ENCODE measurements around the gene CAMTA1.
A peak's percentile ranks its signal among the peaks of the same experiment; 100 is the strongest.

Gene CAMTA1

DNA sequence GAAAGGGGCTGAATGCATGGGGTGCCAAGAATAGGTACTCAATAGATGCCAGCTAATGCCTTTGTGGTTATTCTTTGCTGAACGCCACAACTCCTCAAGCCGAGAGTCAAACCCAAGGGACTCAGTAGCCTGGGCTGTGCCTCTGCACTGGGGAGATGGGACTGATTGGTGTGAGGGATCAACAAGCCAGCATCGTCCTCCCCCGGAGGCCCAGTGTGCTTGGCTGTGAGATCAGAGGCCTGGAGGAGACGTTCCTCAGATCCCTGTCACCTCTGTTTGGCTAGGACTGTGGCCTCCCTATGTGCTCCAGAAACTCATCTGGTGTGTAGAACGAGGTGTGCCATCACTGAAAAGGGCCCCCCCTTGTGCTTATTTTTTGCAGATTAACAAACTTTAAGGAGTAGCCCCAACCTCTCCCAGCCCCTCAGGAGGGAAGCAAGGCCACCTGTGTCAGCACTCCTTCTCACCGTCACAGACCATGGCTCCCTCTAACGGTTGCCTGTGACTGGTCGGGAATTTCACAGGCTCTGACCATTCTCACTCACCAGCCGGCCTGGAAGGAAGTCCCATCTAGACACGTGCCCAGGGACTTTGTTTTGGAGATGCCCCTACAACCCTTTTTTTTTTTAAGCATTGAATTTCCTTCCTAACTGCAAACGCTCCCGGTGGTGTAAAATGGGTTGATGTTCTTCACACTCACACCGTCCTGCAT, 791.8 kb downstream of the CAMTA1 start:
- peak; percentile 18 for DNase-seq (ENCODE audit: low read depth)

DNA sequence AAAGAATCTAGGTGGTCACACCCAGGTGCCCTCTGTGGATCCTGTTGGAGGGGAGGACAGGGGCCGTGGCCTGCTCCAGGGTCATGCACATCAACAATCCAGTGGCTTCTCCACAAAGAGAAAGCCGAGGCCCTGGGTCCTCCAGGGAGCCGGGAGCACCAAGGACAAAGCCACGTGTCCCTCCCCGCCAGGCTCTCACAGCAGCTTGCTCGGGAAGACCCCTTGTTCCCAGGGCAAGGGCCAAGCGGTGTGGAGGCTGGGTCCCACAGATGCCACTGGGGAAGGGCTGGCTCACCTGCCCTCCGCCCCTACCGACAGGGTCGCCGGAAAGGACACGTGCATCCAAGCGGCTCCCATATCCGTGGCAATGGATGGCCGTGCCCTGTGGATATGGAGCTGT, 793.0 kb downstream of the CAMTA1 start:
- DNase-seq (ENCODE audit: low read depth): no peak

DNA sequence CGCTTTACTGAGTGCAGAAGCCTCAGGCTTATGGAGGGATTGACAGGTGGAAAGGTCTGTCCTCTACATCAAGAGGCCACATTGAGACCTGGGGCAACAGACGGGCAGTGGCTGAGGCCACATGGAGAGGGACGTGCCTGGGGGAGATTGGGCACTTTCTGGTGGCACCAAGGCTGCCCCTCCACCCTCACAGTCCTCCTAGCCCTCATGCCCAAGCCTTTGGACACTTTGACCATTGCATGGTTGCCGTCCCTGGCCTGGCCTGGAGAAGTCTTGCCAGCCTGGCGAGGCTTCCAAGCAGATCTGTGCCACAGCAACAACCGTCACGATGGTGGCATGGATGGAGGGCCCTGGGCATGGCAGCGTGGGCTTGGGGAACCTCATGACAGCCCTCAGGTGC, 793.8 kb downstream of the CAMTA1 start:
- no peak for DNase-seq (ENCODE audit: low read depth)

DNA sequence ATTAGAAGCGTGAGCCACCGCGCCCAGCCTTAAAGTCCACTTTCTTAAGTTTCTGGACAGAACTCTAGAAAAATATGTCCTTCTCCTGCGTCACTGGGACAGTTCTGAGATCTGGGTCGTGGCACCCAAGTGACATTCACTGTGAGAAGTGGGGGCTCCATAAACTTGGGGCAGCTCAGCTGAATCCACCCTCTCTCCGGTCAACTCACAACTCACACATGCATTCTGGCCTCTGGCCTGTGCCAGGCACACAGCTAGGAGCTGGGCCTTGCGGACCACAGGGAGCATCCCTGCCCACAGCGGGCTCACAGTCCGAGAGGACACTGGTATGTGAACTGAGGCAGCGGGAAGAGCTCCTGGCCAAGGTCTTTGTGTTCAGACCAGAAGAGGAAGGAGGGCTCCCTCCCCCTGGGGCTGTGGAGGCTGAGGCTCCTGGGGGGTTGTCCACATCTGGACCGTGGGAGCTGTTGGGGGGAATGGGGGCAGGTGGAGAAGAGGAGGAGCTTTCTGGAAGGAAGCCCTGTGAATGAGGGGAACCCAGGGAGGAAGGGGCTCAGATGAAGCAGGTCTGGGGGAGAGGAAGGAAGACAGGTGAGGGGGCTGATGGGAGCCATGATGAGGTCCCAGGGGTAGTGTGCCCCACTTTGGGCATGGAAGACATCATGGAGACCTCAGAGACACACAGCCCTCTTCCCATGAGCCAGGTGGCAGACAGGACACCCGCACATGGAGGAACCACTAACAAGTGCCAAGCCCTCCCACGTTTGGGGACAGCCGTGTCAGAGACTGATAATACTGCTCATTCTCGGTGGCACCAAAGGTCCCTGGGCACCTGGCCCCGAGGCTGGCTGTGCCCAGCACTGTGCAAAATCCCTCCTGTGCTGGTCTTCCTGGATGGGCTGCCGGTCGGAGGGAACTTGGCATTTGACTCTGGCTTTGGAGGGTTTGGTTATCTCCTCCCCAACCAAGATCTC, 794.9 kb downstream of the CAMTA1 start:
- DNase-seq (ENCODE audit: low read depth): no peak

DNA sequence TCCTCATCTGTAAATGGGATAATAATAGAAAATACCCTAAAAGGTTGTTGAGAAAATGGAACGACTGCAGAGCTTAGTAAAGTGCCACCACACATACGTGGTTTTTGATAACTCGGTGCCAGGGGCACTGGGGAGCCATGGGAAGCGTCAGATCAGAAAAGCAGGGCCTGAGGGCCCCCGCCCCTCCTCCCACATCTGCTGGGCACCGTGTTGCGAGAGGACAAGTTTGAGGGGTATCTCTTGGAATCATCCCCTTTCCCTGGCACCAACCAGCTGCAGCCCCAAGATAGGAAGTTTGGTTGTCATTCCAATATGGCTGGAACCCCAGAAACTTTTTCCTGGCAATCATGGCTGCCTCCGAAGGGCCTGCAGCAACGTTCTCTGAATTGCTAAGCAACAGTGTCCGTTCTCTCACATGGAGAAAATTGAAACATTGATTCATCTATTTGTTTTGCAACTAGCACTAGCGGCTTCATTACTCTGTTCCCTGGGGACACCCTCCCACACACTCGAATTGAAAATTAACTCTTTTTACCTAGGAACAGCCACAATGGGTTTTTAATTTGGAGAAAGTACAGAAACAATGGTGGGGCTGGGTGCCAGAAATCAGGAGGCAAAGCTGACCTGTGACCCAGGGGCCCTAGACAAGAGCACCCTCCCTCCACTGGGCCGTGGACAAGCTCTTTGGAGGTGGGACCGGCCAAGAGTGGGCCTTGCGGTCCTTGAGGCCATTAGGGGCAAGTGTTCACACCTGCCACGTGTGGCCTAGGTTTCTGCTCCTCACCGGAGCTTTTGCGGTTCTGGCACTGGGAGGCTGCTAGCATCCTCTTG, 795.9 kb downstream of the CAMTA1 start:
- DNase-seq (ENCODE audit: low read depth): peak; percentile 78

DNA sequence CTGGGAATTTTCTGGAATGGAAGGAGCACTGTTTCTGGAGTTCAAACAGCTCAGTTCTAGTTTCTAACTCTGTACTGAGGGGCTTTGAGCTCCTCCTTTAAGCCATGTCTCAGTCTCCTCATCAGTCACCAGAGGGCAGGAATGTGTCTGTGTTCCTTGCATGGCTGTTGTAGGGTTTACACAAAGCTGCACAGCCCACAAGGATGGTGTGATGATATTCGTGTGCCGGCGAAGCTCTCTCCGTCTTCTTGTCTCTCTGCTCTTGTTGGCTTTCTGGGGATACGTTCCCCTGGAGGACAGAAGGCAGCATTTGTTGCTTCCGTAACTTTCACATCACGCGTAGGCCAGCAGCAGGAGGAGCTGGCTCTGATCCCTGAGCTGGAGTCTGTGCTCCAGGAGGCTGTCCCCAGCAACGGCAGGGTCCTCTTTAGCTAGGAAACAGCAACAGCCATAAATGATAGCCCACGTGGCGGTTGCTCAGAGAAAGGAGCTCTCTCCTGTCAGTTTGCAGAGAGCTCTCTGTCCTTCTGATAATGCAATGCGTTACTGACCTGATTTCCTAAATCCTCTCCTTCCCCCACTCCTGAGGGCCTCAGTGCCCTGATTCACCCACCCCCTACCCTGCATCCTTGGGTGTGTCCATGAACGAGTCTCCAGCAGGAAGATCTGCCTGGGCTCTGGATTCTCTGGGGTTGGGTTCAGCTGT, 796.7 kb downstream of the CAMTA1 start:
- peak; percentile 3 for DNase-seq (ENCODE audit: low read depth)

DNA sequence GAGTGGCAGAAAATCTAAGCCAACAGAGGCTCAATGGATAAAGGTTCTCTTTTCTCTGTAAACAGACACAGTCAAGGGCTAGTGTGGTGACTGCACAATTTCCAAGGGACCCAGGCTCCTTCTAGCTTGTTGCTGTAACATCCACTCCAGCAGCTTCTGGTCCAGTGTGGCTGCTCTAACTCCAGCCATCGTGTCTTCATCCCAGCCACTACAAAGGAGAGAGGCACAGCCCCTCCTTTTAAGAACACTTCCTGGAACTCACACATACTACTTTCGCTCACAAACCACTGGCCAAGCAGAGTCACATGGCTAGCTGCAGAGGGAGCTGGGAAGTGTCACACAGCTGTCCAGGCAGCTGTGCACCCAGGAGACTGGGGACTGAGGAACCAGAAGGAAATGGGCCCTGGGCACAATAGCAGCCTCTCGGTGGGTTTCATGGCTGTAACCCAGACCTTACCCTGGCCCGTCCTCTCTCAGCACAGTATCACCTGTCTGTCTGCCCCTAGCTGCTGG, 797.3 kb downstream of the CAMTA1 start:
- no peak for DNase-seq (ENCODE audit: low read depth)

DNA sequence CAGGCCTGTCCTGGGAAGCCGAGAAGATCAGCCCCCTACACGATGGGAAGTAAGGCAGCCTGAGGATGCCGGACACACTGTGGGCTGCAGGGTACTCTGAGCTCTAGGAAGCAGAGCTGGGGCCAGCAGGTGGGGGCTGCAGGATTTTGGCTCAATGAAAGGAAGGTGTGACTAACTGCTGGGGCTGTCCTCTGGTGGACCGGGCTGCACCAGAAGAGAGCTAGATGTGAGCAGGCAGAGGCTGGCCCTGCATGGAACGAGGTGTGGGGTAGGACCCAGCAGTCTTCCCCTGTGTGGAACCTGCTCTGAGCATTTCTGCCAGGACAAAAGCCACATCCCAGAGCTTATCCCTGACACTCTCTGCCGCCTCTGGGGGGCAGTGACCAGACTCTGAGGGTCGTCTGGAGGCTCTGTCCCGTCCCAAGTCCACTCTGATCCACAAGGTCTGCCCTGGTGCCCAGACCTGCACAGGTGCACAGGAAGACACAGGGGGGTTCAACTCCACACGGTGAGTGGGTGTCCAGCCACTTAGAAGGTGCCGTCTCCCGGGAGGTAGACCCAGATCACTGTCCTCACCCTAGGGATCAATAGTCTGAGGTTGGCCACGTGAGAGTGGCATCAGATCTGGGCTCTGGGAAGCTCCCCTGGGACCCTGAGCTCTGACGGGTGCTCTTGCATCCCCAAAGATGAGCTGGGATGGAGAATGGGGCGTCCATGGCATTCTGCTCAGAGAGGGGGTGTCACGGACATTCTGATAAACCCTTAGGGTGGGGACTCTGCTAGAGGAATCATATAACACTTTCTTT, 798.2 kb downstream of the CAMTA1 start:
- no peak for DNase-seq (ENCODE audit: low read depth)

DNA sequence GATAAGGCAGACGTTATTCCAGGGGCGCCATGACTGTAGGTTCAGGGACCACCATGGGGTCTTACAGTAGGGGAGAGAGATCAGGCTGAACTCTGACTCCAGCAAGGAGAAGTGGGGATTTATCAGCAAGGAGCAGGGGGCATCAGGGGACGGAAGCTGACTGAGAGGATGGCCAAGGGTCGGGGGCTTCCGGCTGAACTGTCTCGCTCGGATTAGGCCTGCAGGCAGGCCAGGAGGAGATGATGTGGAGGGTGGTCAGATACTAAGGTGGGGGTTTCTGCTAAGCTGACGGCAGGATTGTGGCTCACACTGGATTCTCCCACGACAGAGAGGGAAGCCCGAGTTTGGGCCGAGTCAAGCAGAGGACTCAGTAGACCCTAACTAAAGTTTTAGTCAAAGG, 798.9 kb downstream of the CAMTA1 start:
- DNase-seq (ENCODE audit: low read depth): no peak

DNA sequence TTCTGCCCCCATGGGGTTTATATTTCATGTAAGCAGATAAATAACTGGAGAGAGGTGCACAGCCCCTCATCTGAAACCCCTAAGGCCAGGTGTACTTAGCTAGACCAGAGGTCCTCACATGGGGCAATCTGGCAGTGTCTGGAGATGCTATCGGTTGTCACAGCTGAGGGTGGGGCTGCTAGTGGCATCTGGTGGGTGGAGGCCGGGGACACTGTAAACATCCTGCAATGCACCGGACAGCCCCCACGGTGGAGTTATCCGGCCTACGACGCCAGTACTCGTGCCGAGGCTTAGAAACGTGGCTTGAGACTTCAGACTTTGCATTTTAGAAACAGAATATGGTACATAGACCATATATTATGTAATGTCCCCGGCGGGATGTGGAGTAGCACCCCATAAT, 799.4 kb downstream of the CAMTA1 start:
- DNase-seq (ENCODE audit: low read depth): no peak

DNA sequence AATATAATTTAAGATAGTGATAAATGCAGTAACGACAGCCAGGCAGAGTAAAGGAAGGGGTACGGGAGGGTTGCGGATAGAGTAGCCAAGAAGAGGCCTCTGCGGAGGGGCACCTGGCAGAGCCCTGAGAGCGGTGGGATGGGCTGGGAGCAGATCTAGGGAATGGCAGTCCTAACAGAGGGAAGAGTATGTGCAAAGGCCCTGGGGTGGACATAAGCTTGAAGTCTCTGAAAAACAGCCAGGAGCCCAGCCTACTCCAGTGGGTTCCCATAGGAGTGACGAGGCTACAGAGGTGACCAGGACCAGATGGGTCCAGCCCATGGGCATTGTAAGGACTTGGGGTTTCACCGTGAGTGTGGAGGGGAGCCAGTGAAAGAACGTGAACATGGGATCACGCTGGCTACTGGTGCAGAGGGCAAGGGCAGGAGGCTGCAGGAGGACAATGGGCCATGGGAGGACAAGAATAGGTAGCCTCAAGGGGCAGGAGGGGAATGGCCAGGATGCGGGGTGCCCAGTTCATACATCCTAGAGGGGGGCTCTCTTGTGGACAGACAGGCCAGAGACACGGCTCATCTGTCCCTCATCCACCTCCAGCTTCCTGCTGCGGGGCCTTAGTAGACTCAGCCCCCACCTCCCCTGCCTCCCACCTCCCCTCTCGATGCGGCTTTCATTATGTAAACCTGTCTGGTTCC, 800.1 kb downstream of the CAMTA1 start:
- DNase-seq (ENCODE audit: low read depth): no peak

DNA sequence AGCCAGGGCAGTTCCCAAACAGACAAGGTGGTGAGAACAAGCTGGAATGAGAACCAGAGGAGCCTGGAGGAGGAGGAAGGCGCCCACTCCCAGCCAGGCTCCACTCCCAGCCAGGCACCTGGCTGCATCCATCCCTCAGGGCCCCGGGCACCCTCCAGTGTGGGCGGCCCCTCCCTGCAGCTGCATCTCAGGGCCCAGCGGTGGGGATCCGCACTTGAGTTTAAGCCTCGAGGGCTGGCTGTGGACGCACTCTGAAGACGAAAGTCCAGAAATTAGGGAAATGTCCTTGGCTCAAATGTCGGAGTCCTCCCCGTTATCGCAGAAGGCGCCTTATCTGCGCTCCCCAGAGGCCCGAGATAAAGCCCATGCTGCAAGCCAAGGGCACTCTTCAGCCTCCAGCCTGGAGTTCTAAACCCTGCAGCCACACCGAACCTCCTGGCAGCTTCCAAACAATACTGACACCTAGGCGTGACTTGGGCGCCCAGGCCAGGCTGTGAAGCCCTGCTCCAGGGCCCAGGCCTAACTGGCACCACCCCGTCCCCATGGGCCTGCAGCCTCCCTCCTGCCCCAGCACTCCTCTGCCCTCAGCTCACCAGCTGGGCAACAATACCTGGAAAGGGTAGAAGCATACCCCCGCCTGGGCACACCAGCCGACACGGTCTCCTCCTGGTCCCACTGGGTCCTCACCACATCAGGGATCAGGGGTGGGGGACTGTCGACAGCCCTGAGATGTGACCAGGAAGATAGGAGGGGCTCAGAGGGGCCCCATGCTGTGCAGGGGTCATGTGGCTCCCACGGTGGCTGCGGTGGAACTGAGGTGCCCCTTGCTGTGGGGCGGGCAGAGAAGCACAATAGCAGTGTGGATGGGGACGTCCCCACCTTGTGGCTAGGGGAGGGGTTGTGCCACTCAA, 801.0 kb downstream of the CAMTA1 start:
- DNase-seq (ENCODE audit: low read depth): no peak

DNA sequence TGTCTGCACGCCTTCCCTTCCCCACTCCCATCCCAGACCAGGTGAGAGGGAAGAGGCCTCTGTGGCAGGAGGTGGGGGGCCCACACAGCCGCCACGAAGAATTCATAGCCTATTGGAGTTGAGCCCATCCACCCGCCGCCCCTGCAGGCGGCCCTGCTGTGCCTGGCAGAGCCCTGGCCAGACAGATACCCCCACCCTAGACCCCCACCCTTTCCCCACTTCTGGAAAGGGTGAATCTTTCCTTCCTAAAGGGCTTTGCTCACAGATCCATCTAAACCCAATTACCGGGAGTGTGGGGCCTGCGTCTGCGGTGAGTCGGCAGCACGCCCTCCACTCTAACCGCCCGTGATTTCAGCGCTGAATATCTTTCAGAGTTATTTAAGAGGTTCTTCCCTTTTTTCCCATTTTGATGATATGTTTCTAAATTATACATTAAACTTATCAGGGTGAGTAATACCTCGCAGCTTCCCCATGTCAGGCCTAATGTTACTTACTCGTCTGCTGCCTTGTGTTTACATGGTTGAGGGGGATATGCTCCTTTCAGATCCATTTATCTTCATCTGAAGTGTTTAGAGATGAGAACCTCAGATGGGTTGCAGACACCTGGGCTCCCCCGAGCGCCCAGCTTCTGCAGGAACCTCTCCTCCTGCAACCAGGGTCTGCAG, 802.0 kb downstream of the CAMTA1 start:
- DNase-seq (ENCODE audit: low read depth): no peak

DNA sequence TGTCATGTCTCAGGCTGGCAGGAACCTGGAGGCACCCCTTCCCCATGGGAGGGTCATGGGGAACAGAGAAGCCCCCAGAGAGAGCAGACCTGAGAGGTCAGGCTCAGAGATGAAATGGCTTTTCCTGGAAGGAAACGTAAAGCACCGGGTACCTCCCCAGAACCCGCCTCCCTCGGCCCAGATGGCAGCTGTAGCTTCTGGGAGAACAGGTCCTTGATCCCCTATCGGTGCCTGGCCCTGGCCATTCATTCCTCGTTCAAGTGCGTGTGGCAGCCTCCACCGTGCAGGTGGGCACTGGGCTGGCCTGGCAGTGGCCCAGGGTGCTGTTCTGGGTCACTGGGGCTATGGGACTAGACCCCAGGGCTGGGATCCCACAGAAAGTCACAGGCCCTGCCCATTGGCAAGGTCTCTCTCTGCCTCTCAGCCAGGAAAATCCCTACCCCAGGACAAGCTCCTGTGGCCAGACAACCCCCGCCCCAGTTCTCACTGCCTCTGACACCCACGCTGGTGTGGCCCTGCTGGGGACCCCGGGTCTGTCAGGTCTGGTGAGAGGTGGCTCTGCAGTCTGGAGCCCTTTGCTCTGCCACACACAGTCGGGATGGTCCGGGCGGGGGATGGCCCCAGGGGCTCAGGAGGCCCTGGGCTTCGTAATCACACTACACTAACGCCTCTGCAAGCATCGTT, 802.7 kb downstream of the CAMTA1 start:
- no peak for DNase-seq (ENCODE audit: low read depth)

DNA sequence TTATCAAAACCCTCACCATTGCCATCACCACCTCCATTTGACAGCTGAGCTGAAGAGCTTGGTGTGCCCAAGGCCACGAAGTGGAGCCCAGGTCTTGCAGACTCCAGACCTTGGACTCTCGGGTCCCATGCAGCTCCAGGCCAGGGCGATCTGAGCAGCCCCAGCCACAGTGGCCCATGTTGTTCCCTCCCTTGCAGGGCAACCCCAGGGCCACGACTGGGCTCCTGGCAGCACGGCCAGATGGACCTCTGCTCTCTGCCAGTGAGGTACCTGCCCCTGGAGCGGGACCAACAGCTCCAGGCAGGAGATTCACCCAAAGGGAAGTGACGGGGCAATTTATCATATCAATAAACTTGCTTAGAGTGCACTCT, 803.2 kb downstream of the CAMTA1 start:
- no peak for DNase-seq (ENCODE audit: low read depth)

DNA sequence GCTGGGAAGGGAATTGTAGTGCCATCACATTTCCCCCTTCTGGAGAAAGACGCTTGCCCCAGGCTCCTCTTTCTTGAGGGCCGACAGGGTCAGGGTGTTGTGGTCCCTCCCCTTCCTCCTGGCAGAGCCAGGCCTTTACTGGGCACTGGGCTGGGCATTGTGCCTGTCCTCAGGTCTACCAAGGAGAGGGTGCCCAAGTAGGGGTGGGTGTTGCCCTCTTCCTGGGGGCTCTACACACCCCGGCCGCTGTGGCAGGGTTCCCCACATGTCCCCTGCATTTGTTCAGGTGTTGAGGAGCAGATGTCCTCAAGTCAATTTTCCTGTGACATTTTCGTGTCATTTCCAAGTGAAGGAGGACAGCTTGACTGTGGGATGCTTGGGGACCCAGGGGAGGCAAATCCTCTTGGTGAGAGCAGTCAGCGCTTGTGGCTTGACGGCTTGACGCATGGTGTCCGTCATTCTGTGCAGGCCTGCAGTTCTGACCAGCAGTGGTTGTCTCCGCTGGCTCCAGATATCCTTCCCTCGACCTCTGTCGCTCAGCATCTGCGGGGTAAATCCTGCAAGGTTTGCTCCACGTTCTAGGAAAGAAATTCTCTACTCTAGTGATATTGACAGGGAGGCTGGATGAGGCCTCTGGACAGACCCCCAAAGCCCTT, 804.0 kb downstream of the CAMTA1 start:
- no peak for DNase-seq (ENCODE audit: low read depth)

DNA sequence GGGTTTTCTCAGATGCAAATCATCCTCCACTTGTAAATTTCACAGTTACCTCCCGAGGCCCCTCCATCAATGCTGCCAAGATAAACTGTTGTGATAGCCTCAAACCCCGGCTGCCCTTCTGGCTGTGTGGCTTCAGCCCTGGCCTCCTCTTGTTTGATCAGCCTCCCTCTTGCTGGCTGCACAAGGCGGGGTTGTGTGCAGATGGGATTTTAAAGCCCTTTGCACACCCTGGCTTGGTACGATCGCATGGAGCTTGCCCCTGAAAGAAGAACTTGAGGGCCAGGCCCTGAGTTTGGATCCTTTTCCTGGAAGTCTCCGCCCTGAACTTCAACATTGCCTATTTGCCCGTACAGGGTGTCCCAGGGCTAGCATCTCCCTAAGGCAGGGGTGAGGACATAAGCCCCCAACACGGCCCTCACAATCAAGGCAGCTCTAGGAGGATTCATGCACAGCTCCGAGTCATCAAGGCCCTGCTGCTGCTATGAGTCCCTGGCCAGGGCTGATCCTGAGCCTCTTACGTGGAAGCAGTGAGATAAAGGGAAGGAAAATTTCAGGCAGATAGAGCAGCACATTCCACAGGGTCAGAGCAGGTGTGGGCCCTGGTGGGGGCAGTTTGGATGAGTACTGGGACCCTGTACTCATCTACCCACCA, 804.6 kb downstream of the CAMTA1 start:
- no peak for DNase-seq (ENCODE audit: low read depth)
